Panc1 (cell line): ENCODE results near the gene PPP4R1. TPM values are rescaled to one million over a fixed set of nuclear protein-coding genes. Genes with fewer than 3 reads are reported as not detected.

Experiments
- ATAC-seq: fragments of 200-7000 bp; cut with Tn5 transposase; 2 replicates; pipeline ENCODE4 v1.9.1; 2020; ENCODE audit warnings: mild to moderate bottlenecking, moderate library complexity
- BruUV-seq: library from RNA; stranded (reverse); fragments of 400-500 nt; replicated peaks from 2 replicates; lab custom pipeline; 2021; lab: Mats Ljungman, UMichigan
- CTCF ChIA-PET: fragments of 300-600 bp; sonication (Branson Sonifier 250); formaldehyde crosslinking; loops from one replicate; lab custom pipeline; 2022; ENCODE audit warnings: antibody characterized with exemption; lab: Charles Lee
- POLR2A ChIA-PET: fragments of 300-600 bp; sonication (Branson Sonifier 250); formaldehyde crosslinking; loops from one replicate; lab custom pipeline; 2022; ENCODE audit warnings: antibody characterized with exemption; lab: Charles Lee
- DNase-seq: peaks from one replicate; pipeline ENCODE4 v3.0.0-alpha.2; 2010; ENCODE audit warnings: low read depth, low spot score
- H3K27ac ChIP-seq: 2 replicates; pipeline ENCODE4 v1.5.1; 2011; ENCODE audit warnings: mild to moderate bottlenecking, low read length, inconsistent platforms
- H3K27me3 ChIP-seq: fragments of 200-500 bp; sonication (Bioruptor generic); 2 replicates; pipeline ENCODE4 v1.6.0; 2014; ENCODE audit warnings: low read length, inconsistent platforms; ENCODE audit not compliant: control insufficient read depth, insufficient read depth
- H3K36me3 ChIP-seq: fragments of 200-500 bp; sonication (Bioruptor generic); 2 replicates; pipeline ENCODE4 v1.5.1; 2014; ENCODE audit warnings: inconsistent platforms, mild to moderate bottlenecking, low read length, moderate library complexity; ENCODE audit not compliant: control insufficient read depth, insufficient read depth
- H3K4me1 ChIP-seq: 2 replicates; pipeline ENCODE4 v1.5.1; 2011; ENCODE audit warnings: inconsistent platforms, mild to moderate bottlenecking, low read length, moderate library complexity; ENCODE audit not compliant: control insufficient read depth, insufficient read depth
- H3K4me3 ChIP-seq, 2 experiments: 2 replicates each; pipeline ENCODE4 v1.5.1; 2011 to 2012; ENCODE audit warnings: low read depth in 2 of 2, low read length in 2 of 2, mild to moderate bottlenecking in 2 of 2, inconsistent platforms in 1 of 2, moderate library complexity in 1 of 2
- H3K9me3 ChIP-seq: fragments of 200-500 bp; sonication (Bioruptor generic); 2 replicates; pipeline ENCODE4 v1.5.1; 2014; ENCODE audit warnings: low read depth, mild to moderate bottlenecking, inconsistent platforms, low read length, moderate library complexity; ENCODE audit not compliant: control insufficient read depth, insufficient read depth
- POLR2AphosphoS5 ChIP-seq: IDR thresholded peaks from 2 replicates; pipeline ENCODE4 v1.6.1; 2012; ENCODE audit warnings: mild to moderate bottlenecking, low read depth, low read length, moderate library complexity
- REST ChIP-seq, 2 experiments: IDR thresholded peaks; 2 replicates each; pipeline ENCODE4 v1.6.1; 2011 to 2012; ENCODE audit warnings: low read depth in 2 of 2, control low read depth in 1 of 2, low read length in 1 of 2, mild to moderate bottlenecking in 1 of 2, moderate library complexity in 1 of 2; ENCODE audit not compliant: insufficient read depth in 1 of 2
- SIN3A ChIP-seq: IDR thresholded peaks from 2 replicates; pipeline ENCODE4 v1.6.1; 2012; ENCODE audit warnings: low read depth, mild to moderate bottlenecking, low read length, moderate library complexity, borderline replicate concordance; ENCODE audit not compliant: insufficient read depth
- TCF7L2 ChIP-seq: IDR thresholded peaks from 2 replicates; pipeline ENCODE4 v1.6.1; 2011; ENCODE audit warnings: mild to moderate bottlenecking, low read depth, low read length, inconsistent platforms
- in situ Hi-C: cut with HindIII; loops from 2 replicates; pipeline ENCODE4 v1.10.0; 2016; ENCODE audit warnings: low sequenced_read_pairs, low pct_unique_long_range_greater_than_20kb
- intact Hi-C: fragments of 100-400 bp; cut with micrococcal nuclease; formaldehyde crosslinking; loops from one replicate; pipeline ENCODE4 v1.10.0; 2022; ENCODE audit not compliant: unreplicated experiment
- total RNA-seq: library from RNA; stranded (reverse); gene quantifications from one replicate; pipeline ENCODE4 v1.2.1, GENCODE V29; 2021; ENCODE audit not compliant: unreplicated experiment
- TF ChIP-seq, protein P1 (sequence below): fragments of 450-650 bp; IDR thresholded peaks from 2 replicates; pipeline ENCODE4 v1.5.1; 2017; ENCODE audit warnings: mild to moderate bottlenecking

Gene PPP4R1
- total RNA-seq, 1 experiment from 2014 or later: 80.6 TPM

DNA sequence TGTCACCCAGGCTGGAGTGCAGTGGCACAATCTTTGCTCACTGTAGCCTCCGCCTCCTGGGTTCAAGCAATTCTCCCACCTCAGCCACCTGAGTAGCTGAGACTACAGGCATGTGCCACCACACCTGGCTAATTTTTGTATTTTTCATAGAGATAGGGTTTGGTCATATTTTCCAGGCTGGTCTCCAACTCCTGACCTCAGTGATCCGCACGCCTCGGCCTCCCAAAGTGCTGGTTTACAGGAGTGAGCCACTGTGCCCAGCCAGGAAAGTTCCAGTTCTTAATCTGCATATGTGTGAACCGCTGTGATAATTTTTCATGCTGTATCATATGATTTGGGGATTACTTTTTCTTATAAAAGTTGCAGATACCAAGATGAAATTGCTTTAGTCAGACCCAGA lies 14.6 kb upstream of the PPP4R1 start:
- intact Hi-C loops (no loop called here), in situ Hi-C loops (no loop called here)
- H3K27ac ChIP-seq: no peak overlapping the region
- H3K4me1 ChIP-seq: peaks cover 5% of the 10 kb centered on the region
- ChIA-PET POLR2A (no interaction called here), CTCF (no interaction called here)
- DNase-seq: no peak
- H3K9me3 ChIP-seq: no peaks in the 10 kb centered on the region
- ATAC-seq: no peak
- H3K4me3 ChIP-seq: no peak overlapping the region
- H3K36me3 ChIP-seq: no peaks in the 10 kb centered on the region
- TF ChIP-seq POLR2AphosphoS5: no peak
- TF ChIP-seq TCF7L2: no peak
- TF ChIP-seq REST (IDR thresholded peaks at IDR 0.05; ENCODE audit: insufficient read depth in 1 of 2, low read depth in 2 of 2, low read length in 1 of 2): no peak
- TF ChIP-seq, protein P1, sequence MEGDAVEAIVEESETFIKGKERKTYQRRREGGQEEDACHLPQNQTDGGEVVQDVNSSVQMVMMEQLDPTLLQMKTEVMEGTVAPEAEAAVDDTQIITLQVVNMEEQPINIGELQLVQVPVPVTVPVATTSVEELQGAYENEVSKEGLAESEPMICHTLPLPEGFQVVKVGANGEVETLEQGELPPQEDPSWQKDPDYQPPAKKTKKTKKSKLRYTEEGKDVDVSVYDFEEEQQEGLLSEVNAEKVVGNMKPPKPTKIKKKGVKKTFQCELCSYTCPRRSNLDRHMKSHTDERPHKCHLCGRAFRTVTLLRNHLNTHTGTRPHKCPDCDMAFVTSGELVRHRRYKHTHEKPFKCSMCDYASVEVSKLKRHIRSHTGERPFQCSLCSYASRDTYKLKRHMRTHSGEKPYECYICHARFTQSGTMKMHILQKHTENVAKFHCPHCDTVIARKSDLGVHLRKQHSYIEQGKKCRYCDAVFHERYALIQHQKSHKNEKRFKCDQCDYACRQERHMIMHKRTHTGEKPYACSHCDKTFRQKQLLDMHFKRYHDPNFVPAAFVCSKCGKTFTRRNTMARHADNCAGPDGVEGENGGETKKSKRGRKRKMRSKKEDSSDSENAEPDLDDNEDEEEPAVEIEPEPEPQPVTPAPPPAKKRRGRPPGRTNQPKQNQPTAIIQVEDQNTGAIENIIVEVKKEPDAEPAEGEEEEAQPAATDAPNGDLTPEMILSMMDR: no peak
- TF ChIP-seq SIN3A: no peak
- no TSS peak for BruUV-seq
- no peaks in the 10 kb centered on the region for H3K27me3 ChIP-seq

GRCh38 chr18:9627642-9628041 lies 13.3 kb upstream of the PPP4R1 start:
- DNase-seq (no peak), ATAC-seq (no peak)
- intact Hi-C loops: no loop called here
- Histone ChIP-seq H3K4me3 (no peak overlapping the region), H3K4me1 (peaks cover 5% of the 10 kb centered on the region), H3K27me3 (no peaks in the 10 kb centered on the region), H3K27ac (no peak overlapping the region; the same call in 1 of the 2 replicates), H3K36me3 (no peaks in the 10 kb centered on the region), H3K9me3 (no peaks in the 10 kb centered on the region)
- BruUV-seq: no TSS peak
- no peak for TF ChIP-seq REST (IDR thresholded peaks at IDR 0.05; ENCODE audit: insufficient read depth in 1 of 2, low read depth in 2 of 2, low read length in 1 of 2)
- TF ChIP-seq SIN3A: no peak
- TF ChIP-seq POLR2AphosphoS5: no peak
- TF ChIP-seq, protein P1: no peak
- TF ChIP-seq TCF7L2: no peak
- ChIA-PET POLR2A (interaction anchor here (0.6 kb wide), 1 partner anchor 926 kb away, joined by 3 read pairs; no protein-coding TSS in a partner anchor), CTCF (no interaction called here)
- in situ Hi-C loops: no loop called here
